Endothelial cell of umbilical vein (primary cell): ENCODE data around the gene AFAP1L2. TPM values are rescaled to one million over a fixed set of nuclear protein-coding genes. Genes with fewer than 3 reads are reported as not detected.
A peak's percentile ranks its signal among the peaks of the same experiment; 100 is the strongest.

ENCODE experiments used
- BruUV-seq: library from RNA; stranded (reverse); fragments of 400-500 nt; replicated peaks from 2 replicates; lab custom pipeline; 2021; lab: Mats Ljungman, UMichigan
- CTCF ChIA-PET: fragments of 300-600, 350-600 bp; sonication (Branson Sonifier 250); formaldehyde crosslinking; loops from one replicate; lab custom pipeline; 2021; ENCODE audit warnings: antibody characterized with exemption, inconsistent platforms; lab: Charles Lee
- POLR2A ChIA-PET: fragments of 300-600, 350-600 bp; sonication (Branson Sonifier 250); formaldehyde crosslinking; loops from one replicate; lab custom pipeline; 2021; ENCODE audit warnings: antibody characterized with exemption, inconsistent platforms; lab: Charles Lee
- DNase-seq: peaks from one replicate; pipeline ENCODE4 v3.0.0-alpha.2; 2011; ENCODE audit warnings: low read depth, low spot score
- FAIRE-seq: peaks from 2 replicates; lab custom pipeline; 2011; peaks lifted over from hg19 to GRCh38; lab: Jason Lieb, UNC
- H2AFZ ChIP-seq: 2 replicates; pipeline ENCODE4 v1.6.0; 2012; ENCODE audit warnings: low read depth, low read length, control low read depth, inconsistent platforms
- H3K27ac ChIP-seq: 2 replicates; pipeline ENCODE4 v1.5.1; 2011; ENCODE audit warnings: low read depth, mild to moderate bottlenecking, control low read depth, low read length, moderate library complexity; ENCODE audit not compliant: insufficient read depth
- H3K27me3 ChIP-seq, 2 experiments: 2 replicates each; pipeline versions ENCODE4 v1.6.0 to v1.6.1; 2011; ENCODE audit warnings: low read length in 2 of 2, mixed read lengths in 1 of 2; ENCODE audit not compliant: control insufficient read depth in 2 of 2, insufficient read depth in 2 of 2
- H3K36me3 ChIP-seq, 2 experiments: 2 replicates in 1 of 2; 3 replicates in 1 of 2; pipeline ENCODE4 v1.5.1; 2011; ENCODE audit warnings: low read length in 2 of 2, mild to moderate bottlenecking in 1 of 2, moderate library complexity in 1 of 2; ENCODE audit not compliant: control insufficient read depth in 2 of 2, insufficient read depth in 2 of 2; ENCODE audit errors: extremely low read depth in 1 of 2
- H3K4me1 ChIP-seq: 3 replicates; pipeline ENCODE4 v1.5.1; 2011; ENCODE audit warnings: mild to moderate bottlenecking, low read length; ENCODE audit not compliant: control insufficient read depth, insufficient read depth; ENCODE audit errors: extremely low read depth
- H3K4me2 ChIP-seq: 2 replicates; pipeline ENCODE4 v1.6.1; 2011; ENCODE audit warnings: low read length, control low read depth, mixed read lengths; ENCODE audit not compliant: insufficient read depth
- H3K4me3 ChIP-seq, 3 experiments: fragments of 200-600 bp in 1 of 3; sonication (generic), shearing (Covaris generic) in 1 of 3; replicated peaks in 1 of 3; 2 replicates each; pipeline ENCODE4 v1.5.1; 2011 to 2016; ENCODE audit warnings: control low read depth in 3 of 3, low read length in 3 of 3, mild to moderate bottlenecking in 2 of 3, inconsistent platforms in 1 of 3, low read depth in 1 of 3, moderate library complexity in 1 of 3; ENCODE audit not compliant: insufficient read depth in 1 of 3
- H3K79me2 ChIP-seq: 2 replicates; pipeline ENCODE4 v1.6.0; 2012; ENCODE audit warnings: low read length, inconsistent platforms; ENCODE audit not compliant: control insufficient read depth, insufficient read depth
- H3K9ac ChIP-seq: replicated peaks from 2 replicates; pipeline ENCODE3; 2011; ENCODE audit warnings: low read length, control low read depth; ENCODE audit not compliant: insufficient read depth; ENCODE audit errors: extremely low read depth
- H3K9me1 ChIP-seq: replicated peaks from 3 replicates; pipeline ENCODE4 v1.6.0; 2011; ENCODE audit warnings: mild to moderate bottlenecking, low read length; ENCODE audit not compliant: control insufficient read depth, insufficient read depth; ENCODE audit errors: extremely low read depth
- H3K9me3 ChIP-seq: replicated peaks from 2 replicates; pipeline ENCODE4 v1.5.1; 2012; ENCODE audit warnings: low read length, inconsistent platforms; ENCODE audit not compliant: control insufficient read depth, insufficient read depth
- H4K20me1 ChIP-seq: replicated peaks from 2 replicates; pipeline ENCODE3; 2011; ENCODE audit warnings: mild to moderate bottlenecking, low read length; ENCODE audit not compliant: control insufficient read depth, insufficient read depth; ENCODE audit errors: extremely low read depth
- CTCF ChIP-seq, 2 donors: IDR thresholded peaks; 1 replicate in 1 of 2; 2 replicates in 1 of 2; pipeline ENCODE4 v1.5.1; 2011; ENCODE audit warnings: low read length in 2 of 2, mild to moderate bottlenecking in 2 of 2, moderate library complexity in 2 of 2, control low read depth in 1 of 2, inconsistent platforms in 1 of 2, low read depth in 1 of 2; ENCODE audit not compliant: insufficient read depth in 1 of 2; ENCODE audit errors: extremely low read depth in 1 of 2
- EZH2 ChIP-seq: IDR thresholded peaks from 2 replicates; pipeline ENCODE4 v1.6.1; 2012; ENCODE audit warnings: borderline replicate concordance, low read depth, mild to moderate bottlenecking, moderate library complexity, low read length, inconsistent platforms; ENCODE audit not compliant: severe bottlenecking
- FOS ChIP-seq: IDR thresholded peaks from 2 replicates; pipeline ENCODE4 v1.6.1; 2011; ENCODE audit warnings: mild to moderate bottlenecking, low read length, moderate library complexity, borderline replicate concordance; ENCODE audit not compliant: insufficient read depth
- GATA2 ChIP-seq: IDR thresholded peaks from 2 replicates; pipeline ENCODE4 v1.7.0; 2011; ENCODE audit warnings: low read depth, mild to moderate bottlenecking, moderate library complexity, mixed read lengths, low read length; ENCODE audit not compliant: insufficient read length, insufficient read depth
- JUN ChIP-seq: IDR thresholded peaks from 2 replicates; pipeline ENCODE4 v1.6.1; 2011; ENCODE audit warnings: borderline replicate concordance, low read depth; ENCODE audit not compliant: insufficient read length, insufficient read depth
- MAX ChIP-seq: IDR thresholded peaks from 2 replicates; pipeline ENCODE4 v1.6.1; 2011; ENCODE audit not compliant: insufficient read depth, insufficient read length
- MYC ChIP-seq: IDR thresholded peaks from one replicate; pipeline ENCODE4 v1.6.1; 2011; ENCODE audit warnings: mild to moderate bottlenecking, low read depth, low read length
- POLR2A ChIP-seq: IDR thresholded peaks from 2 replicates; pipeline ENCODE4 v1.6.1; 2012; ENCODE audit warnings: low read depth, mild to moderate bottlenecking, control low read depth, low read length
- POLR2AphosphoS5 ChIP-seq: IDR thresholded peaks from 2 replicates; pipeline ENCODE4 v1.6.1; 2012; ENCODE audit warnings: low read depth, mild to moderate bottlenecking, control low read depth, low read length, moderate library complexity; ENCODE audit not compliant: insufficient read depth
- dilution Hi-C: fragments of 300-500 bp; cut with MboI; formaldehyde crosslinking; loops from one replicate; pipeline ENCODE4 v1.15.0; 2019; ENCODE audit warnings: low sequenced_read_pairs; ENCODE audit not compliant: extremely low pct_ligation_motif_present
- intact Hi-C: fragments of 100-400 bp; cut with micrococcal nuclease; formaldehyde crosslinking; loops from one replicate; pipeline ENCODE4 v1.10.0; 2022
- polyA plus RNA-seq, 4 experiments: library from polyadenylated mRNA; depleted of rRNA in 3 of 4; stranded (reverse) in 3 of 4; unstranded in 1 of 4; fragments of >200 nt; gene quantifications; 2 replicates each; pipeline versions ENCODE4 v1.2.1 to v1.2.3, GENCODE V29; 2011 to 2012; ENCODE audit warnings: missing spikeins in 1 of 4
- total RNA-seq: library from RNA; stranded (reverse); gene quantifications from 2 replicates; pipeline ENCODE4 v1.2.3, GENCODE V29; 2021

AFAP1L2 gene
- total and polyA plus RNA-seq, 2 donors (not counting 3 experiments of a cell fraction or from before 2014, with no cell fraction given), result 0.90 to 4.1 TPM

GRCh38 chr10:114356751-114357514 lies 47.4 kb downstream of the AFAP1L2 start:
- intact Hi-C loops, result no loop called here
- Histone ChIP-seq H3K4me3 (no peak overlapping the region), H2AFZ (no peak overlapping the region), H3K4me2 (no peak overlapping the region), H3K9me1 (no peaks in the 10 kb centered on the region), H3K9me3 (no peaks in the 10 kb centered on the region), H3K9ac (no peak overlapping the region), H3K27me3 (peaks cover 8 to 28% of the 10 kb centered on the region in 2 experiments), H4K20me1 (no peaks in the 10 kb centered on the region), H3K27ac (no peak overlapping the region), H3K79me2 (no peaks in the 10 kb centered on the region), H3K36me3 (no peaks in the 10 kb centered on the region), H3K4me1 (no peaks in the 10 kb centered on the region)
- CTCF ChIA-PET, result interaction anchor here (1.2 to 1.5 kb wide), 2 partner anchors 13 to 53 kb away, joined by 3 to 4 read pairs; no protein-coding TSS in a partner anchor
- FAIRE-seq (no peak), DNase-seq (peak; percentile 50)
- POLR2A ChIA-PET, result no interaction called here
- dilution Hi-C loops, result no loop called here
- no TSS peak for BruUV-seq
- TF ChIP-seq GATA2, result no peak
- TF ChIP-seq POLR2AphosphoS5, result no peak
- no peak for TF ChIP-seq EZH2
- no peak for TF ChIP-seq CTCF (IDR thresholded peaks at IDR 0.05; ENCODE audit: extremely low read depth in 1 of 2, insufficient read depth in 1 of 2, low read depth in 1 of 2, low read length in 2 of 2)
- no peak for TF ChIP-seq MYC
- TF ChIP-seq MAX, result no peak
- TF ChIP-seq FOS, result no peak
- no peak for TF ChIP-seq POLR2A
- TF ChIP-seq JUN, result no peak
